ENCODE measurements around the gene PCSK5.

The PCSK5 gene

DNA sequence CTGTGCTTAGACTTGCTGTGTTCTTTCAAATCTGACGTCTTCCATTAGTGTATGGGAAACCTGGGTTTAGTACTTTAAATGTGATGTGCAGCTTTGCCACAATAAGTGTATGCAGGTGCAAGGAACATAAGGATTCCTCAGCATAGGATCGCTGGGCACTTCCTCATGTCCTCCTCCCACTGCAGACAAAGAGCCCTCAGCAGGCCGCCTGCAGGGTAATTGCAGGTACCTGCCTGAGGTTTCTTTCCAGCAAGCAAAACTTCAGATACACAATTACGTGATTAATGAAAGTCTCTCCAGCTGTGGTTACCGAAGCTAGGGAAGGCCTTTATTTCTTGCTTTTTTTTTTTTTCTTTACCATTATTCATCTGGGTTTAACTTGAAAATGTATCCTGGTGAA lies 270.6 kb downstream of the PCSK5 start:
- no peak for DNase-seq (ENCODE audit: low spot score)
- TF ChIP-seq, protein P1, sequence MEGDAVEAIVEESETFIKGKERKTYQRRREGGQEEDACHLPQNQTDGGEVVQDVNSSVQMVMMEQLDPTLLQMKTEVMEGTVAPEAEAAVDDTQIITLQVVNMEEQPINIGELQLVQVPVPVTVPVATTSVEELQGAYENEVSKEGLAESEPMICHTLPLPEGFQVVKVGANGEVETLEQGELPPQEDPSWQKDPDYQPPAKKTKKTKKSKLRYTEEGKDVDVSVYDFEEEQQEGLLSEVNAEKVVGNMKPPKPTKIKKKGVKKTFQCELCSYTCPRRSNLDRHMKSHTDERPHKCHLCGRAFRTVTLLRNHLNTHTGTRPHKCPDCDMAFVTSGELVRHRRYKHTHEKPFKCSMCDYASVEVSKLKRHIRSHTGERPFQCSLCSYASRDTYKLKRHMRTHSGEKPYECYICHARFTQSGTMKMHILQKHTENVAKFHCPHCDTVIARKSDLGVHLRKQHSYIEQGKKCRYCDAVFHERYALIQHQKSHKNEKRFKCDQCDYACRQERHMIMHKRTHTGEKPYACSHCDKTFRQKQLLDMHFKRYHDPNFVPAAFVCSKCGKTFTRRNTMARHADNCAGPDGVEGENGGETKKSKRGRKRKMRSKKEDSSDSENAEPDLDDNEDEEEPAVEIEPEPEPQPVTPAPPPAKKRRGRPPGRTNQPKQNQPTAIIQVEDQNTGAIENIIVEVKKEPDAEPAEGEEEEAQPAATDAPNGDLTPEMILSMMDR (IDR thresholded peaks at IDR 0.05; ENCODE audit: extremely low read depth, missing control alignments): no peak

DNA sequence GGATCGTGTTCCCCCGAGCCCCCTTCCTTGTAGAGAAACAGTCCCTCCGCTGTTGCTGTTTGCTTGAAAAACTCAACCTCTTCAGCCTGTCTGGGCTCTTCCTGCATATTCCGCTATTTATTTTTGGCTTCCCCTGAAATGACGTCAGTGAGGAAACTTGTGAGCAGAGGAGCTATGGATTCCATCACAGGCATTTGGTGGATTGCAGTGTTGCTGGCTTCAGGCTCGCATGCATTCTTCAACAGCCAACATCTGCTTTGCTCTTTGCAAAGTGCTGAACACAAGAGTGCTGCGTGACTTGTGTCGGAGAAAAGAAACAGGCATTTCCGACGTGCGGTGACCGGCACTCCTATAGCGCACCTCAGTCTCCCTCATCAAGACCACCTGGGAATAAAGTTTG lies 271.1 kb downstream of the PCSK5 start:
- TF ChIP-seq, protein P1 (IDR thresholded peaks at IDR 0.05; ENCODE audit: extremely low read depth, missing control alignments): no peak
- no peak for DNase-seq (ENCODE audit: low spot score)

DNA sequence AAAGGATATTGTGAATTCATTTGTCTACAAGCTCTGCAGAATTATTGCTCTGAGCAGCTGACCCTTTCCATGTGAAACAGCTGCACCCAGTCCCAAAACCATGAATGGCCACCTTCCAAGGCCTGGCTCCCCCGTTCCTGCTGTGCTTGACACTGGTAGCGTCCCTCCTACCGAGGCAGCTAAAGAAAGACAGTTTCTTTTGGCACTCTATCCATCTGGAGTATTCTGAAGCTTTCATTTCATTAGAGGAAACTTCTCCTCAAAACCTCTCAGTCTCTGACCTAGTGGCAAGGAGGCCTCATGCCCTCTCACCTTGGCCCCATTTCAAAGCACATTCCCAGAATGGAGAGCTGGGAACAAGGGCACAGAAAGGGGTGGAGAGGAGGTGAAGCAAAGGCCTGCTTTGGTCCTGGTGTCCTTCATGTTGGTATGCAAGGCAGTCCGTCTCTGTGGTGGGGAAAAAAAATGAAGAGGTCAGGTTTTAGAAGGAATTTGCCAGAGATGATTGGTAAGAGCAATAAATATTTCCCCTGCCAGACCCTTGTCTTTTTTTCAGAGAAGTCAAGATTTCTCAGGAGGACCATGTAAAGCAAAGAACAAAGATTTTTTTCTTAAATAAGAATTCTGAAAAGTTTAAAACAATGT lies 271.7 kb downstream of the PCSK5 start:
- DNase-seq (ENCODE audit: low spot score): no peak
- TF ChIP-seq, protein P1 (IDR thresholded peaks at IDR 0.05; ENCODE audit: extremely low read depth, missing control alignments): no peak

DNA sequence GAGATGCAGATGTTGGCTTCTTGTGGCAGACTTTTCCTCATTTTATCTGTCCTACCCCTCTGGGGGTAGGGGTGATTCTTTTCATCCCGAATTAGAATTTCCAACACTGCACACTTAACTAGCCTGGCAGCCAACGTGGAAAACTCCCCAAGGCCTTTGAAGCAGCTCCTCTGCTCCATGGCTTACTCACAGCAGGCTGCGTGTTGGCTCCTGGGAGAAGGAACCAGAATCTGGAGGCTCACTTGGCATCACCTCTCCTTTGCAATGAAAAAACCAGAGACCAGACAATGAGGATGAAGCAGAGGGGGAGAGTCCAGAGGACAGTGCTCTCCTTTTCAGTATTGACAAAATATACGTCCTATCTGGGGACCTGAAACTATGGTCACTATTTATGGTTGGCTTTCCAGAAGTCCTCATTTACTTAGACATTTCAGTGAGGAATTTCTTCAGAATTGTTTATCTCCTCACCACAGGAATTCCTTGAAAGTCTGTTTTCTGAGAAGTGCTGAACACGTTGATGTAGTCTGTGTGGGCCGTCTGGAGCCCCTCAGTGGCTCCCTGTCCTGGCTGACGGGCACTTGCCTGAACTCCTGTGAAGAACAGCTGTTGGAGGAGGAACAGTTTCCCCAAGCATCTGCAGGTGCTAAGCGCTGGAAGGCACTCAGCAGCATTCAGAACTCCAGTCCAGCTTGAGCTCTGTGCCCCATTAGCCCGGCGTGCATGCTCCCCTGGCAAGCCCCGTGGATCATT lies 272.5 kb downstream of the PCSK5 start:
- DNase-seq (ENCODE audit: low spot score): no peak
- TF ChIP-seq, protein P1 (IDR thresholded peaks at IDR 0.05; ENCODE audit: extremely low read depth, missing control alignments): no peak

DNA sequence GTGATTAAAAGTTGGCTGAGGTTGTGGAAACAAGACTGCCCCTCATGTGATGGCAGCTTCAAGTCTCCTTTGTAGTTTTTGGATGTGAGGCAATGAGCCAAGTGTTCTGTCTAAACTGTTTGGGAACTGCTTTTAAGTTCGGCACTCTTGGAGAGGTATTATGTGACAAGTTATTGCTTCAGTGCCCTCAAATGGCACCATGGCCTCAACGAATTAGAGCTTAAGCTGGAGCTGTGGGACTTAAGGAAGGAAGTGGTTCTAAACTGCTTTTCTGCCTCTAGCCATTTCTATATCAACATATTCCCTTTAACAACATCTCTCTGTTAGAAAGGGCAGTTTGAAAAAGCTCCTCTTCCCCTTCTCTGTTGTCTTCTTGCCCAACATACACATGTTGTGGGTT lies 276.1 kb downstream of the PCSK5 start:
- DNase-seq (ENCODE audit: low spot score): no peak
- TF ChIP-seq, protein P1 (IDR thresholded peaks at IDR 0.05; ENCODE audit: extremely low read depth, missing control alignments): no peak

DNA sequence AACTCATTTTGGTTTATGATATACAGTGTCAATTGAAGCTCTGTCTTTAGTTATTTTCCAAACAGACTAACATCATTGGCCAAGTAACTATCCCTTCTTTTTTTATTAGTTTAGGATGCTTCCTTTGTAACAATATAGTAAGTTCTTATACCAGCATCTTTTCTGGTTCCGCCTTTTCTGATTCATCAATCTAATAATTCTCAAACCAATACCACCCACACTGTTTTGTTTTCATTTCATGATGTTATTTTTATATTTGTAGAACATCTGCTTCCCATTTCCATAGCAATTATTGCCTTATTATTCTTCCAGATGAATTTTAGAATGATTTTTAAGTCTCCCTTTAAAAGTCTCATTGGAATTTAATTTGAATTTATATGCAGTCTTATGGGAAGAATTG lies 285.7 kb downstream of the PCSK5 start:
- TF ChIP-seq, protein P1 (IDR thresholded peaks at IDR 0.05; ENCODE audit: extremely low read depth, missing control alignments): no peak

DNA sequence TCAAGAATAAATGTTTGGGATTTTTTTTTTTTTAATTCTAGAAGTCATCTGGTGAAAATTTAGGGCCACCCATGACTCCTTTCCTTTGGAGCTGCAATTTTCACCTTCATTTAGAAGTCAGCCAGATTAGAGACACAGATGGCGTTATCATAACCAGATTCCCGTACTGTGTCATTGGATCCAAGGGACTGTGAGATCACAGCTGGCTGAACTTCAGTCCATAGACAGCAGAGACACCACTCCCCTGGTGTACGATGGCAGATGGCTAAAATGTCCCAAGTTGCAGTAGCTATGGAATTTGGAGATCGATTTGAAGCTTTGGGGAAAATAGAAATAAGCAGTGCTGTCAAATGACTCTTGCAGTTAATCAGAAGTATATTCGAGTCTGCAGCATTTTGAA lies 287.5 kb downstream of the PCSK5 start:
- TF ChIP-seq, protein P1 (IDR thresholded peaks at IDR 0.05; ENCODE audit: extremely low read depth, missing control alignments): no peak
- DNase-seq (ENCODE audit: low spot score): no peak

More for the DNA sequence above, 285.7 kb downstream of the PCSK5 start:
- DNase-seq (ENCODE audit: low spot score): no peak

Measured in GM20000 (cell line).